Loucy (cell line): ENCODE data around the gene KRAS.

ENCODE experiments used
- H2AFZ ChIP-seq: fragments of 200-600 bp; sonication (generic); 2 replicates; pipeline ENCODE4 v1.6.0; 2016; ENCODE audit warnings: antibody characterized with exemption, mild to moderate bottlenecking, low read length, moderate library complexity
- H3F3A ChIP-seq: fragments of 200-600 bp; 2 replicates; pipeline ENCODE4 v1.6.0; 2016; ENCODE audit warnings: antibody characterized with exemption, low read depth, mild to moderate bottlenecking
- H3K27me3 ChIP-seq: fragments of 200-600 bp; sonication (generic); 2 replicates; pipeline ENCODE4 v1.6.1; 2014; ENCODE audit warnings: low read length, mild to moderate bottlenecking; ENCODE audit not compliant: insufficient read depth, poor library complexity, severe bottlenecking
- H3K36me3 ChIP-seq: fragments of 200-600 bp; sonication (generic); 2 replicates; pipeline ENCODE4 v1.6.1; 2016; ENCODE audit warnings: low read length; ENCODE audit not compliant: insufficient read depth
- H3K4me1 ChIP-seq: fragments of 200-600 bp; sonication (generic); 2 replicates; pipeline ENCODE4 v1.5.1; 2014; ENCODE audit warnings: low read length, mild to moderate bottlenecking; ENCODE audit not compliant: insufficient read depth, poor library complexity, severe bottlenecking
- H3K4me2 ChIP-seq: fragments of 200-600 bp; sonication (generic); 2 replicates; pipeline ENCODE4 v1.6.0; 2014; ENCODE audit warnings: antibody characterized with exemption, low read length, low read depth, mild to moderate bottlenecking; ENCODE audit not compliant: poor library complexity, severe bottlenecking
- H3K4me3 ChIP-seq: fragments of 200-600 bp; sonication (generic); 2 replicates; pipeline ENCODE4 v1.5.1; 2014; ENCODE audit warnings: low read length, mild to moderate bottlenecking, mixed read lengths; ENCODE audit not compliant: poor library complexity, severe bottlenecking
- H3K79me2 ChIP-seq: fragments of 200-600 bp; sonication (generic); 2 replicates; pipeline ENCODE4 v1.6.1; 2014; ENCODE audit warnings: low read length; ENCODE audit not compliant: insufficient read depth
- H3K9ac ChIP-seq: fragments of 200-600 bp; sonication (generic); 2 replicates; pipeline ENCODE4 v1.6.0; 2014; ENCODE audit warnings: mild to moderate bottlenecking, low read depth, low read length, moderate library complexity; ENCODE audit not compliant: poor library complexity, severe bottlenecking
- H3K9me2 ChIP-seq: fragments of 200-600 bp; sonication (generic); replicated peaks from 2 replicates; pipeline ENCODE4 v1.6.1; 2016; ENCODE audit warnings: low read depth, low read length, mixed read lengths
- H3K9me3 ChIP-seq: fragments of 200-600 bp; sonication (generic); 2 replicates; pipeline ENCODE4 v1.6.1; 2014; ENCODE audit warnings: mild to moderate bottlenecking, antibody characterized with exemption, low read length, low read depth; ENCODE audit not compliant: insufficient read depth
- H4K20me1 ChIP-seq: fragments of 200-600 bp; sonication (generic); 2 replicates; pipeline ENCODE4 v1.6.0; 2014; ENCODE audit warnings: antibody characterized with exemption, low read length, mild to moderate bottlenecking; ENCODE audit not compliant: insufficient read depth, poor library complexity, severe bottlenecking
- EZH2phosphoT487 ChIP-seq: fragments of 200-600 bp; IDR thresholded peaks from 2 replicates; pipeline ENCODE4 v1.6.1; 2018; ENCODE audit warnings: antibody characterized with exemption, mild to moderate bottlenecking, moderate library complexity, borderline replicate concordance
- TF ChIP-seq, protein P1 (sequence below): fragments of 200-600 bp; sonication (generic); conservative IDR thresholded peaks from 2 replicates; pipeline ENCODE4 v1.5.1; 2014; ENCODE audit warnings: mild to moderate bottlenecking, antibody characterized with exemption, low read length

KRAS gene

DNA sequence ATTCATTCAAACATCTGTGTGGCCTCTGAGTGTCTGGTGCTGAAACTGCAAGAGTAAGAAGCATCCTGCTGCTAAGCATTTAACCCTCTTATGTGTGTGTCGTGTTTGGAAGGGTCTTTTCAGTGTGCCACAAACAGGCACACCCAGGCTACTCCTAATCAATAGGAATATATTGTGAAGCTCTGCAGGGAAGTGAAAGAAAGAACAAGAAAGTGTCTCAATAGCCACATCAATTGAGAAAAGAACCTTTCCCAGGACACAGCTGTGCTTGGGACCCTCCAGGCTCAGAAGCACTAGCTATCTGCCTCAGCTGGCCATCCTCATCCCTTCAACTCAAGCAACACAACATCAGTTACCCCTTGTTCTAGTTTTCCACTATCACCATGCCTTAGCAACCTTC is 13.4 kb upstream of the KRAS start:
- H3K4me3 ChIP-seq, result no peak overlapping the region
- no peak for TF ChIP-seq EZH2phosphoT487
- TF ChIP-seq, protein P1, sequence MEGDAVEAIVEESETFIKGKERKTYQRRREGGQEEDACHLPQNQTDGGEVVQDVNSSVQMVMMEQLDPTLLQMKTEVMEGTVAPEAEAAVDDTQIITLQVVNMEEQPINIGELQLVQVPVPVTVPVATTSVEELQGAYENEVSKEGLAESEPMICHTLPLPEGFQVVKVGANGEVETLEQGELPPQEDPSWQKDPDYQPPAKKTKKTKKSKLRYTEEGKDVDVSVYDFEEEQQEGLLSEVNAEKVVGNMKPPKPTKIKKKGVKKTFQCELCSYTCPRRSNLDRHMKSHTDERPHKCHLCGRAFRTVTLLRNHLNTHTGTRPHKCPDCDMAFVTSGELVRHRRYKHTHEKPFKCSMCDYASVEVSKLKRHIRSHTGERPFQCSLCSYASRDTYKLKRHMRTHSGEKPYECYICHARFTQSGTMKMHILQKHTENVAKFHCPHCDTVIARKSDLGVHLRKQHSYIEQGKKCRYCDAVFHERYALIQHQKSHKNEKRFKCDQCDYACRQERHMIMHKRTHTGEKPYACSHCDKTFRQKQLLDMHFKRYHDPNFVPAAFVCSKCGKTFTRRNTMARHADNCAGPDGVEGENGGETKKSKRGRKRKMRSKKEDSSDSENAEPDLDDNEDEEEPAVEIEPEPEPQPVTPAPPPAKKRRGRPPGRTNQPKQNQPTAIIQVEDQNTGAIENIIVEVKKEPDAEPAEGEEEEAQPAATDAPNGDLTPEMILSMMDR, result no peak
- H3K4me2 ChIP-seq, result no peak overlapping the region

DNA sequence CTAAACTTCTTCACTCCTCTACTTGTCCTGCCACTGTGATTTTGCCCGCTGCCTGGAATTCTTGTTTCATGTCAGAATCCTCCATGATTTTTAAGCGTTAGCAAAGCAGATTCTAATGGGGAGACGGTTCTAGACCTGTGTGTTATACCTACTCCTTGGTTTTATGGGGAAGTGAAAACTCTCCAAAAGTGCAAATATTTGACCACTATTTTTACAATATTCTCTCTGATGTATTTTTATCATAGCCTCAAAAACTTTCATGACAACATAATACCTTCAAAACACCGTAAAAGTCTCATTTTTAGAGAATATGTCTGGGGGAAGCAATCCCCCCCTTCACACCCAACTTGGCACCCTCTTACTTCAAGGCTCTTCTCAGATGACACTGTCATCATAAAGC is 12.9 kb upstream of the KRAS start:
- Histone ChIP-seq H3K36me3 (no peaks in the 10 kb centered on the region), H3K79me2 (no peaks in the 10 kb centered on the region), H3K27me3 (no peaks in the 10 kb centered on the region), H4K20me1 (no peaks in the 10 kb centered on the region), H3K9me2 (no peaks in the 10 kb centered on the region), H3K9ac (no peak overlapping the region), H3K4me2 (no peak overlapping the region), H3K4me1 (no peaks in the 10 kb centered on the region), H3K9me3 (no peaks in the 10 kb centered on the region), H2AFZ (no peak overlapping the region), H3F3A (no peaks in the 10 kb centered on the region), H3K4me3 (no peak overlapping the region)
- no peak for TF ChIP-seq EZH2phosphoT487
- TF ChIP-seq, protein P1, result no peak

More for the DNA sequence above, 13.4 kb upstream of the KRAS start:
- Histone ChIP-seq H3K9me2 (no peaks in the 10 kb centered on the region), H3K79me2 (no peaks in the 10 kb centered on the region), H2AFZ (no peak overlapping the region), H3F3A (no peaks in the 10 kb centered on the region), H3K9ac (no peak overlapping the region), H3K9me3 (no peaks in the 10 kb centered on the region), H3K36me3 (no peaks in the 10 kb centered on the region), H4K20me1 (no peaks in the 10 kb centered on the region), H3K4me1 (no peaks in the 10 kb centered on the region), H3K27me3 (no peaks in the 10 kb centered on the region)

DNA sequence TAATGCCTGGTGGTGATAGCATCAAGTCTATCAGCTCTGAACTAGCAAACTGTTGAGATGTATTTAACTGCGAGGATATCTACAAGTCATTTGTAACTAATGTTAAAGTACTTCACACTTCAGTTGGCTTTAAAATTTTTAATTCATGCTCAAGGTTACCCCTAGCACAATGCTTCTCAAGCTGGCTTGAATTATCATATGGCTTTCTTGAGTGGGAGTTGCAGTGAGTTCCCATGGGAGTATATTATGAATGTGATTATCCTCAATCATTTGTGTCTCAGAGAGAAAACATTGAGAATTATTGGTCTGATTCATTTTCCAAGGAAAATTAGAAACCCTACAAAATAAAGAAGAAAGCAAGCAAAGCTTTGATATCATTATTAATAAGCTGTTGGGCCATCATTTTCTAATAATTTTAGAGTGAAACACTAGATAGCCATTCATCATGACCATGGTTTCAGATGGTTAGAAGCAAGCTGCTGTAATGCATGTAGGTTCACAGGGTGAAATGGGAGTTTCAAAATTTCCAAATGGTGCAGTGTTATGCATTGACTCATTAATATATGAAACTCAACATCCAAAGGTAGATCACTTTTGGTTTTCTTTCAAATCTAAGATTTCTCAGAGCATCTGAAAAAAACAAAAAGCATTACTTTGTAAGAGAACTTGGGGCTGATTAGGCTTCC is 11.8 kb upstream of the KRAS start:
- Histone ChIP-seq H3K9me2 (no peaks in the 10 kb centered on the region), H3K4me1 (no peaks in the 10 kb centered on the region), H3K4me3 (no peak overlapping the region), H3K9ac (no peak overlapping the region), H3K27me3 (no peaks in the 10 kb centered on the region), H3F3A (no peaks in the 10 kb centered on the region), H3K79me2 (no peaks in the 10 kb centered on the region), H4K20me1 (no peaks in the 10 kb centered on the region), H3K9me3 (no peaks in the 10 kb centered on the region), H3K4me2 (no peak overlapping the region), H2AFZ (no peak overlapping the region), H3K36me3 (no peaks in the 10 kb centered on the region)
- TF ChIP-seq, protein P1, result no peak
- TF ChIP-seq EZH2phosphoT487, result no peak
